Measurements from ENCODE around the gene ACAA2. TPM values are rescaled to one million over a fixed set of nuclear protein-coding genes. Genes with fewer than 3 reads are reported as not detected.

The ACAA2 gene
- total and polyA plus RNA-seq, 2 donors, result 44.5 to 54.5 TPM

DNA sequence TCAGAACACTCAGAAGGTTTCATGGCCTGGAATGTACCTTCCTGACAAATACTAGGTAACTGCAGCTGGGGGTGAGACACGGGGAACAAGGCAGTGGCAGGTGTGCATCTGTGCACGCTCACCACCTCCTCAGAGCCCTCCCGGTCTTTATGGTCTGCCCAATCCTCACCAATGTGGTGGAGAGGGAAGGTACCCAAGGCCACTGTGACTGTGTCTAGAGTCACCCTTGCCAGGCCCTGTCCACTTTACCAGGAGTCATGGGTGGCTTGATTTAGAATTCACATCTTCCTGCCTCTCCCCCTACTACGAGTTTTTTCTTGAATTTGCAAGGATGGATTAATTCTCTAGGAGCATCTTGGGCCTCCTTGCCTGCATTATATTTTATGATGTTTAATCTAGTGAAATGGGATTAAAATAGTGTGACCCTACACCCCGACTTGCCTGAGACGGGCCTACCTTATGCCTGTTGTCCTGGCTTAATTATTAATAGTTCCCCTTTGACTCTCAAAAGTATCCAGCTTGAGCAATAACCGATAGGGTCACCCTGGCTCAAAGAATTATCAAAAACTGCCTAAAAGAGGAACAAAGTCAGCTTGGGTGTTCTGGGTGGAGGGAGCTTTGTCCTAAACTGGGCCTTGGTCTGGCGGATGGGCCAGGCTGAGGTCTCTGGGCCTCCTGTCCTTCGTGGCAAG is 56.5 kb downstream of the ACAA2 start:
- H3K27me3 ChIP-seq (ENCODE audit: control insufficient read depth in 2 of 2, insufficient read depth in 1 of 2, low read length in 1 of 2), result no peaks in the 10 kb centered on the region
- DNase-seq (ENCODE audit: low read depth in 6 of 9, low spot score in 9 of 9), result no peak
- H3K36me3 ChIP-seq (ENCODE audit: control insufficient read depth in 2 of 2, insufficient read depth in 2 of 2, low read length in 1 of 2), result no peaks in the 10 kb centered on the region

DNA sequence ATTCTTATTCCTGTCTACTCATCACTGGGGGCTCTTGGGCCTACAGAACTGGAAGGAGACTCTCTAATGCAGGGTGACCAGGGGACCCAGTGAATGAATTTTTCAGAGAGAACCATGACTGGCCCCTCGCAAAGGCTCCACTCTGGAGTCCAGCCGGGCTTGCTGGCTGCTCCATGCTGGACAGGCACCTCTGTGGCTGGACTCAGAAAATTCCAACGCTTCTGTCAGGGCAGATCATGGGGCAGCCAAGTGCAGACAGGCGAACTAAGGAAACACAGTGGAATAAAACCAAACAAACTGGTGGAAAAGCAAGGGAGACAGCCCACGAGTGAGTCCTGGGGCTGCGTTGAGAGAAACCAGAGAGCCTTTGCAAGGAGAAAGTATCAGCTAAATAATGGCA is 57.2 kb downstream of the ACAA2 start:
- H3K9me3 ChIP-seq (ENCODE audit: control insufficient read depth in 2 of 2, insufficient read depth in 1 of 2, low read length in 1 of 2), result peaks cover 0 to 1% of the 10 kb centered on the region in 2 donors
- H3K4me3 ChIP-seq (ENCODE audit: low read length in 2 of 2), result no peak overlapping the region
- no peaks in the 10 kb centered on the region for H3K4me1 ChIP-seq (ENCODE audit: control insufficient read depth in 2 of 2, insufficient read depth in 2 of 2, low read length in 2 of 2)
- H3K27me3 ChIP-seq (ENCODE audit: control insufficient read depth in 2 of 2, insufficient read depth in 1 of 2, low read length in 1 of 2), result no peaks in the 10 kb centered on the region
- no peaks in the 10 kb centered on the region for H3K36me3 ChIP-seq (ENCODE audit: control insufficient read depth in 2 of 2, insufficient read depth in 2 of 2, low read length in 1 of 2)
- WGBS, result 88% methylated on average over 6 of the region's 6 CpGs
- no peak overlapping the region for H3K27ac ChIP-seq (ENCODE audit: low read depth in 1 of 2, low read length in 1 of 2)
- no peak for DNase-seq (ENCODE audit: low read depth in 6 of 9, low spot score in 9 of 9)

More for the DNA sequence above, 56.5 kb downstream of the ACAA2 start:
- Histone ChIP-seq H3K4me1 (ENCODE audit: control insufficient read depth in 2 of 2, insufficient read depth in 2 of 2, low read length in 2 of 2) (no peaks in the 10 kb centered on the region), H3K4me3 (ENCODE audit: low read length in 2 of 2) (no peak overlapping the region), H3K9me3 (ENCODE audit: control insufficient read depth in 2 of 2, insufficient read depth in 1 of 2, low read length in 1 of 2) (peaks cover 0 to 1% of the 10 kb centered on the region in 2 donors), H3K27ac (ENCODE audit: low read depth in 1 of 2, low read length in 1 of 2) (no peak overlapping the region)
- WGBS, result 92% methylated on average over 9 of the region's 9 CpGs

DNA sequence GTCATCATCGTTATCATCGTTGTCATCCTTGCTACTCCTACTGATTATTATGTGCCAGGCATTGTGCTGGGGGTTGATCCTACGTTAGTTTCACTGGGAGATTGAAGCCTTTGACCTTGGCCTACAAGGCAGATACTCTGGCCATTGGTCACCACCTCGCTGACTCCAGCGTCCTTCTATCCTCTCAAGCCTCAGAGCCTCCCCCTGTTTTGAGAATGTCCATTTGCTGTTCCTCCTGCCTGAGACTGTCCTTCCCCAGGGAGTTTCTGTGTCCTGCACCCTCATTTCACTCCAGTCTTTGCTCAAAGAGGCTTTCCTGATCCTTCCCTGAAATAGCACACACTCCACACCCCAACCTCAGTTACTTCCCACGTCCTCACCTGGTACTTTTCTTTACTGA is 57.8 kb downstream of the ACAA2 start:
- H3K4me1 ChIP-seq (ENCODE audit: control insufficient read depth in 2 of 2, insufficient read depth in 2 of 2, low read length in 2 of 2), result no peaks in the 10 kb centered on the region
- DNase-seq (ENCODE audit: low read depth in 6 of 9, low spot score in 9 of 9), result no peak
- H3K36me3 ChIP-seq (ENCODE audit: control insufficient read depth in 2 of 2, insufficient read depth in 2 of 2, low read length in 1 of 2), result no peaks in the 10 kb centered on the region
- no peak overlapping the region for H3K27ac ChIP-seq (ENCODE audit: low read depth in 1 of 2, low read length in 1 of 2)
- no peak overlapping the region for H3K4me3 ChIP-seq (ENCODE audit: low read length in 2 of 2)
- WGBS, result 93% methylated on average over 6 of the region's 6 CpGs
- H3K9me3 ChIP-seq (ENCODE audit: control insufficient read depth in 2 of 2, insufficient read depth in 1 of 2, low read length in 1 of 2), result peaks cover 0 to 1% of the 10 kb centered on the region in 2 donors
- no peaks in the 10 kb centered on the region for H3K27me3 ChIP-seq (ENCODE audit: control insufficient read depth in 2 of 2, insufficient read depth in 1 of 2, low read length in 1 of 2)

DNA sequence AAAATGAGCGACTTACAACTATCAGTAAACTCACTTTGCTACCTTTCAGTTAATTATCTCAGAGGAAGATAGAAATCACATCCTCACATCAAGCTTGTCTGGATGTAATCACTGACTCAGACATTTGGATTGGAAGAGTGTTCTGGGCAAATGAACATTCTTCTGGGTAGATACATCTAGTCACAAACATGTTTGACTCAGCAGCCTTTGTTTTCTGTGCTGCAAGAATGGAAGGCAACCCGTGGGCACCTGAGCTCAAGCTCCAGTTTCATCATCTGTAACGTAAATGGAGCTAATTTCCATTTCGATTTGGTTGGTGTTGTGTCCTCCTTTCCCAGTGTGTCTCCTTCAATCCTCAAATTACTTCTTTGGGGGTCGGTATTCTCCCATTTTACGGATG is 58.5 kb downstream of the ACAA2 start:
- Histone ChIP-seq H3K4me1 (ENCODE audit: control insufficient read depth in 2 of 2, insufficient read depth in 2 of 2, low read length in 2 of 2) (no peaks in the 10 kb centered on the region), H3K27me3 (ENCODE audit: control insufficient read depth in 2 of 2, insufficient read depth in 1 of 2, low read length in 1 of 2) (no peaks in the 10 kb centered on the region), H3K4me3 (ENCODE audit: low read length in 2 of 2) (no peak overlapping the region), H3K27ac (ENCODE audit: low read depth in 1 of 2, low read length in 1 of 2) (no peak overlapping the region), H3K9me3 (ENCODE audit: control insufficient read depth in 2 of 2, insufficient read depth in 1 of 2, low read length in 1 of 2) (peaks cover 0 to 1% of the 10 kb centered on the region in 2 donors), H3K36me3 (ENCODE audit: control insufficient read depth in 2 of 2, insufficient read depth in 2 of 2, low read length in 1 of 2) (no peaks in the 10 kb centered on the region)
- WGBS, result 91% methylated on average over 6 of the region's 6 CpGs
- no peak for DNase-seq (ENCODE audit: low read depth in 6 of 9, low spot score in 9 of 9)

DNA sequence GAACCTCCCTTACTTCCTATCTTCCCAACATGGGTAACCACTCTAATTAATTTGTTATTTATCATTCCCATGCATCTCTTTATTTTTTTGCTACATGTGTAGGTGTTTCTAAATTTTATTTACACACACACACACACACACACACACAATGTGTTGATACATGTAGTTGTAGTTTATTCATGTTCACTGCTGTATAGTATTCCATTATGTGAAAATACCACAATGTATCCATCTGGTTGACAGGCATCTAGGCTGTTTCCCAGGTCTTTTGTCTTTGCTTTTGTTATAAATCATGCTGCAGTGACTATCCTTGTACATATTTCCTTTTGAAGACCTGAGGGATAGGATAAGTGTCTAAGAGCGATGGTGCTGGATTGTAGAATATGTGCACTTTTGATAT is 59.7 kb downstream of the ACAA2 start:
- WGBS, result 96% methylated on average over 1 of the region's 1 CpG
- DNase-seq (ENCODE audit: low read depth in 6 of 9, low spot score in 9 of 9), result no peak

DNA sequence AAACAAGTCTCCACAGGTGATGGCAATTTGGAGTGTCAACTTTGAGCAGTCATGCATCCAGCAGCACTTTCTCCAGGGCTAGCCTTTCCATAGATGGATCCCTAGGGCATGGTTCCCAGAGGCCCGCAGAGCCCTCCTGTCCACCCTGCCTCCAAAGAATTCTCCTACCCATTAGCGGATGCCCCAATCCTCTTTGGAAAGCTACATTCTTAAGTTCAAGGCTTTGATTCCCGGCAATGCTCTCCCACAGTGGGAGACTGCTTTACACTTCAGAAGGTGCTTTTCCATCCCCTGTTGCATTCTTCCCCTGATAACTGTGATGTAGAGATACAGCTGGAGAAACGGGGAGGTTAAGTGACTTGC is 61.3 kb downstream of the ACAA2 start:
- H3K36me3 ChIP-seq (ENCODE audit: control insufficient read depth in 2 of 2, insufficient read depth in 2 of 2, low read length in 1 of 2), result no peaks in the 10 kb centered on the region
- no peak overlapping the region for H3K4me3 ChIP-seq (ENCODE audit: low read length in 2 of 2)
- H3K27ac ChIP-seq (ENCODE audit: low read depth in 1 of 2, low read length in 1 of 2), result no peak overlapping the region
- no peak for DNase-seq (ENCODE audit: low read depth in 6 of 9, low spot score in 9 of 9)
- 62% methylated on average over 4 of the region's 4 CpGs for WGBS
- no peaks in the 10 kb centered on the region for H3K27me3 ChIP-seq (ENCODE audit: control insufficient read depth in 2 of 2, insufficient read depth in 1 of 2, low read length in 1 of 2)
- no peaks in the 10 kb centered on the region for H3K9me3 ChIP-seq (ENCODE audit: control insufficient read depth in 2 of 2, insufficient read depth in 1 of 2, low read length in 1 of 2)
- H3K4me1 ChIP-seq (ENCODE audit: control insufficient read depth in 2 of 2, insufficient read depth in 2 of 2, low read length in 2 of 2), result no peaks in the 10 kb centered on the region

More for the DNA sequence above, 59.7 kb downstream of the ACAA2 start:
- Histone ChIP-seq H3K27ac (ENCODE audit: low read depth in 1 of 2, low read length in 1 of 2) (no peak overlapping the region), H3K4me1 (ENCODE audit: control insufficient read depth in 2 of 2, insufficient read depth in 2 of 2, low read length in 2 of 2) (no peaks in the 10 kb centered on the region), H3K4me3 (ENCODE audit: low read length in 2 of 2) (no peak overlapping the region), H3K27me3 (ENCODE audit: control insufficient read depth in 2 of 2, insufficient read depth in 1 of 2, low read length in 1 of 2) (no peaks in the 10 kb centered on the region), H3K36me3 (ENCODE audit: control insufficient read depth in 2 of 2, insufficient read depth in 2 of 2, low read length in 1 of 2) (no peaks in the 10 kb centered on the region), H3K9me3 (ENCODE audit: control insufficient read depth in 2 of 2, insufficient read depth in 1 of 2, low read length in 1 of 2) (peaks cover 0 to 1% of the 10 kb centered on the region in 2 donors)

DNA sequence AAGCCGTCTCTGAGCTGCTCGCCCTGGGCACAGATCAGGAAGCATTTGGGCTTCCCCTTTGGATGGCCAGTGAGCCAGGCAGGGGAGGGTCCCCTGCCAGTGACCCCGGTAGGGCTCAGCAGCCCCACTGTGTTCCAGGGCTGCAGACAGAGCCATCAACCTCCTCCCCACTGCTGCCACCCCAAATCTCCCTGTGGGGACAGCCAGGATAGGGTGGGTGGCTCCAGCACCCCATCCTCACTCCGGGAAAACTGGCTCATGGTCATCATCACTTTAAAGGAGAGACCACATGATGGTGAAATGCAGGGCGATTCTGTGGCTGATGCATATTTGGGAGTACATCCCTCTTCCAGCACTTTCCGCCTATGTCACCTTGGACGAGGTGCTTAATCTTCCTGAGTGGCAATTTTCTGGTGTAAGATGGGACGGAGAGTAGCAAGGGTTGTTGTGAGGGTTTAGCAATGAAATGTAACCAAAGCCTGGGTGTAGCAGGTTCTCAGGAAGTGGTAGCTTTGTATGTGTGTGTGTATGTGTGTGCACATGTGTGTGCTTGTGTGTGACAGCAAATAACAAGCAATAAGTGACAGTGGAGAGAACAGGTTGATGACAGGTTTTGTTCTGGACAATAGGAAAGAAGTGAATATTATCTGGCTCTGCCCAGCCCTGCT is 61.8 kb downstream of the ACAA2 start:
- Histone ChIP-seq H3K9me3 (ENCODE audit: control insufficient read depth in 2 of 2, insufficient read depth in 1 of 2, low read length in 1 of 2) (no peaks in the 10 kb centered on the region), H3K4me3 (ENCODE audit: low read length in 2 of 2) (no peak overlapping the region), H3K36me3 (ENCODE audit: control insufficient read depth in 2 of 2, insufficient read depth in 2 of 2, low read length in 1 of 2) (no peaks in the 10 kb centered on the region), H3K27me3 (ENCODE audit: control insufficient read depth in 2 of 2, insufficient read depth in 1 of 2, low read length in 1 of 2) (no peaks in the 10 kb centered on the region), H3K4me1 (ENCODE audit: control insufficient read depth in 2 of 2, insufficient read depth in 2 of 2, low read length in 2 of 2) (no peaks in the 10 kb centered on the region), H3K27ac (ENCODE audit: low read depth in 1 of 2, low read length in 1 of 2) (no peak overlapping the region)
- 70% methylated on average over 8 of the region's 8 CpGs for WGBS
- DNase-seq (ENCODE audit: low read depth in 6 of 9, low spot score in 9 of 9), result peak in 2 of 9 donors; percentile 11 to 26

DNA sequence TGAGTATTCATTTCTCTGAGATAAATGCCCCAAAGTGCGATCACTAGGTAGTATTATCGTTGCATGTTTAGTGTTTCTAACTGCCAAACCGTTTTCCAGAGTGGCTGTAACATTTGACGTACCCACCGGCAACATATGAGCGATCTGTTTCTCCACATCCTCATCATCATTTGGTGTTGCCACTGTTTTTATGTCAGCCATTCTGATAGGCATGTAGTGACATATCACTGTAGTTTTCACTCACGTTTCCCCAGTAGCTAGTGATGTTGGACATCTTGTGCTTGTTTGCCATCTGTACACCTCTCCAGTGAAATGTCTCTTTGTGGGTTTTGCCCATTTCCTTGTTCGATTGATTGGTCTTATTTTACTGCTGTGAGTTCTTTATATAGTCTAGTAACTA is 63.8 kb downstream of the ACAA2 start:
- Histone ChIP-seq H3K27me3 (ENCODE audit: control insufficient read depth in 2 of 2, insufficient read depth in 1 of 2, low read length in 1 of 2) (no peaks in the 10 kb centered on the region), H3K36me3 (ENCODE audit: control insufficient read depth in 2 of 2, insufficient read depth in 2 of 2, low read length in 1 of 2) (no peaks in the 10 kb centered on the region), H3K4me3 (ENCODE audit: low read length in 2 of 2) (no peak overlapping the region), H3K27ac (ENCODE audit: low read depth in 1 of 2, low read length in 1 of 2) (no peak overlapping the region), H3K9me3 (ENCODE audit: control insufficient read depth in 2 of 2, insufficient read depth in 1 of 2, low read length in 1 of 2) (no peaks in the 10 kb centered on the region), H3K4me1 (ENCODE audit: control insufficient read depth in 2 of 2, insufficient read depth in 2 of 2, low read length in 2 of 2) (no peaks in the 10 kb centered on the region)
- no peak for DNase-seq (ENCODE audit: low read depth in 6 of 9, low spot score in 9 of 9)
- 74% methylated on average over 8 of the region's 8 CpGs for WGBS

DNA sequence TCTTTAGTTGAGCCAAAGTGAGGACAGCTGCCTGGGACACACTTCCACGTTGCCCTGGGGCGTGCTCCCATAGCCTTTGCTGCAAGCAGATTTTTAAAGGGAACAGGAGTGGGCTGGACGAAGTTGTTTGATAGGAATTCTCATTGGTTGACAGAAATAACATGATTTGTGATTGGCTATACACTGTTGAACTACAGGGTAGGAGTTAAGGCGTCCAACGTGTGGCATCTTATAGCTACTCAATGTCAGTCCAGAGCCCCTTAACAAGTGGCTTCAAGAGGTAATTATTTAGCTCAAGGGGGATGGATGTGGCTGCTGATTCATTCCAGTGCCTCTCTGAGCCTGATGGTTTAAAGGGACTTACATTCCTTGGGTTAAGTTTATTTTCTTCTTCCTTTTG is 65.5 kb downstream of the ACAA2 start:
- Histone ChIP-seq H3K27ac (ENCODE audit: low read depth in 1 of 2, low read length in 1 of 2) (no peak overlapping the region), H3K9me3 (ENCODE audit: control insufficient read depth in 2 of 2, insufficient read depth in 1 of 2, low read length in 1 of 2) (no peaks in the 10 kb centered on the region), H3K4me1 (ENCODE audit: control insufficient read depth in 2 of 2, insufficient read depth in 2 of 2, low read length in 2 of 2) (no peaks in the 10 kb centered on the region), H3K4me3 (ENCODE audit: low read length in 2 of 2) (no peak overlapping the region), H3K27me3 (ENCODE audit: control insufficient read depth in 2 of 2, insufficient read depth in 1 of 2, low read length in 1 of 2) (peaks cover 0 to 2% of the 10 kb centered on the region in 2 donors), H3K36me3 (ENCODE audit: control insufficient read depth in 2 of 2, insufficient read depth in 2 of 2, low read length in 1 of 2) (no peaks in the 10 kb centered on the region)
- 82% methylated on average over 5 of the region's 5 CpGs for WGBS
- DNase-seq (ENCODE audit: low read depth in 6 of 9, low spot score in 9 of 9), result no peak

All from thymus (tissue), 11 donors.